OCI-LY1 (cell line): ENCODE results near the gene ST3GAL4.
"Not testable (repeated sequence)": the region's sequence is repeated elsewhere in the genome, so short reads cannot be mapped to it uniquely, and the experiment has no call there.

Experiments
- H2AFZ ChIP-seq: fragments of 200-600 bp; sonication (generic), shearing (Covaris generic); 2 replicates; pipeline ENCODE4 v1.6.0; 2014; ENCODE audit warnings: antibody characterized with exemption, mild to moderate bottlenecking, low read length
- H3F3A ChIP-seq: fragments of 200-600 bp; sonication (generic), shearing (Covaris generic); 2 replicates; pipeline ENCODE4 v1.6.0; 2014; ENCODE audit warnings: mild to moderate bottlenecking, antibody characterized with exemption, low read length, moderate library complexity; ENCODE audit not compliant: insufficient read depth
- H3K27ac ChIP-seq: fragments of 200-600 bp; sonication (generic); 2 replicates; pipeline ENCODE4 v1.5.1; 2014; ENCODE audit warnings: low read length, mixed run types, mild to moderate bottlenecking, low read depth; ENCODE audit not compliant: poor library complexity, severe bottlenecking
- H3K27me3 ChIP-seq: fragments of 200-600 bp; sonication (generic); 2 replicates; pipeline ENCODE4 v1.6.0; 2014; ENCODE audit warnings: antibody characterized with exemption, mild to moderate bottlenecking, low read length, moderate library complexity; ENCODE audit not compliant: insufficient read depth
- H3K36me3 ChIP-seq: fragments of 200-600 bp; sonication (generic); 2 replicates; pipeline ENCODE4 v1.6.1; 2014; ENCODE audit warnings: mild to moderate bottlenecking, antibody characterized with exemption, low read length, moderate library complexity, mixed read lengths; ENCODE audit not compliant: insufficient read depth
- H3K4me1 ChIP-seq: fragments of 200-600 bp; sonication (generic); 2 replicates; pipeline ENCODE4 v1.5.1; 2014; ENCODE audit warnings: mild to moderate bottlenecking, low read length, moderate library complexity; ENCODE audit not compliant: insufficient read depth, severe bottlenecking
- H3K4me2 ChIP-seq: fragments of 200-600 bp; sonication (generic), shearing (Covaris generic); 2 replicates; pipeline ENCODE4 v1.6.1; 2014; ENCODE audit warnings: low read length
- H3K4me3 ChIP-seq: fragments of 200-600 bp; sonication (generic); 2 replicates; pipeline ENCODE4 v1.5.1; 2014; ENCODE audit warnings: low read length, low read depth, mild to moderate bottlenecking, mixed read lengths; ENCODE audit not compliant: poor library complexity, severe bottlenecking
- H3K79me2 ChIP-seq: fragments of 200-600 bp; shearing (Covaris generic); 2 replicates; pipeline ENCODE4 v1.6.1; 2016; ENCODE audit warnings: mixed run types, low read length, mixed read lengths; ENCODE audit not compliant: insufficient read depth
- H3K9ac ChIP-seq: fragments of 200-600 bp; sonication (generic), shearing (Covaris generic); 2 replicates; pipeline ENCODE4 v1.6.1; 2014; ENCODE audit warnings: mild to moderate bottlenecking, low read length, mixed read lengths
- H3K9me2 ChIP-seq: fragments of 200-600 bp; sonication (generic), shearing (Covaris generic); 2 replicates; pipeline ENCODE4 v1.6.1; 2014; ENCODE audit warnings: low read depth, mild to moderate bottlenecking, low read length, mixed read lengths
- H3K9me3 ChIP-seq: fragments of 200-600 bp; shearing (Covaris generic); 2 replicates; pipeline ENCODE4 v1.6.1; 2014; ENCODE audit warnings: low read length, mixed read lengths
- H4K20me1 ChIP-seq: fragments of 200-600 bp; sonication (generic), shearing (Covaris generic); 2 replicates; pipeline ENCODE4 v1.6.0; 2016; ENCODE audit warnings: mild to moderate bottlenecking, low read length; ENCODE audit not compliant: insufficient read depth
- EZH2 ChIP-seq: fragments of 200-600 bp; sonication (generic), shearing (Covaris generic); IDR thresholded peaks from 2 replicates; pipeline ENCODE4 v1.8.0; 2017; ENCODE audit warnings: borderline replicate concordance, mixed run types, mild to moderate bottlenecking, antibody characterized with exemption, low read length, moderate library complexity, mixed read lengths
- TF ChIP-seq, protein P1 (sequence below): fragments of 200-600 bp; sonication (generic), shearing (Covaris generic); IDR thresholded peaks from 2 replicates; pipeline ENCODE4 v1.5.1; 2017; ENCODE audit warnings: mild to moderate bottlenecking, antibody characterized with exemption, low read length, moderate library complexity, mixed read lengths

ST3GAL4 gene

GRCh38 chr11:126383339-126384335 lies 28.2 kb downstream of the ST3GAL4 start:
- Histone ChIP-seq H3K4me3 (no peak overlapping the region), H3K9me2 (no peaks in the 10 kb centered on the region), H3K27ac (no peak overlapping the region), H2AFZ (no peak overlapping the region), H3F3A (no peaks in the 10 kb centered on the region), H3K9ac (no peak overlapping the region), H3K4me2 (no peak overlapping the region), H3K27me3 (no peaks in the 10 kb centered on the region), H3K4me1 (no peaks in the 10 kb centered on the region), H3K79me2 (no peaks in the 10 kb centered on the region), H3K9me3 (no peaks in the 10 kb centered on the region), H3K36me3 (no peaks in the 10 kb centered on the region), H4K20me1 (no peaks in the 10 kb centered on the region)
- TF ChIP-seq, protein P1, sequence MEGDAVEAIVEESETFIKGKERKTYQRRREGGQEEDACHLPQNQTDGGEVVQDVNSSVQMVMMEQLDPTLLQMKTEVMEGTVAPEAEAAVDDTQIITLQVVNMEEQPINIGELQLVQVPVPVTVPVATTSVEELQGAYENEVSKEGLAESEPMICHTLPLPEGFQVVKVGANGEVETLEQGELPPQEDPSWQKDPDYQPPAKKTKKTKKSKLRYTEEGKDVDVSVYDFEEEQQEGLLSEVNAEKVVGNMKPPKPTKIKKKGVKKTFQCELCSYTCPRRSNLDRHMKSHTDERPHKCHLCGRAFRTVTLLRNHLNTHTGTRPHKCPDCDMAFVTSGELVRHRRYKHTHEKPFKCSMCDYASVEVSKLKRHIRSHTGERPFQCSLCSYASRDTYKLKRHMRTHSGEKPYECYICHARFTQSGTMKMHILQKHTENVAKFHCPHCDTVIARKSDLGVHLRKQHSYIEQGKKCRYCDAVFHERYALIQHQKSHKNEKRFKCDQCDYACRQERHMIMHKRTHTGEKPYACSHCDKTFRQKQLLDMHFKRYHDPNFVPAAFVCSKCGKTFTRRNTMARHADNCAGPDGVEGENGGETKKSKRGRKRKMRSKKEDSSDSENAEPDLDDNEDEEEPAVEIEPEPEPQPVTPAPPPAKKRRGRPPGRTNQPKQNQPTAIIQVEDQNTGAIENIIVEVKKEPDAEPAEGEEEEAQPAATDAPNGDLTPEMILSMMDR, result no peak
- no peak for TF ChIP-seq EZH2

DNA sequence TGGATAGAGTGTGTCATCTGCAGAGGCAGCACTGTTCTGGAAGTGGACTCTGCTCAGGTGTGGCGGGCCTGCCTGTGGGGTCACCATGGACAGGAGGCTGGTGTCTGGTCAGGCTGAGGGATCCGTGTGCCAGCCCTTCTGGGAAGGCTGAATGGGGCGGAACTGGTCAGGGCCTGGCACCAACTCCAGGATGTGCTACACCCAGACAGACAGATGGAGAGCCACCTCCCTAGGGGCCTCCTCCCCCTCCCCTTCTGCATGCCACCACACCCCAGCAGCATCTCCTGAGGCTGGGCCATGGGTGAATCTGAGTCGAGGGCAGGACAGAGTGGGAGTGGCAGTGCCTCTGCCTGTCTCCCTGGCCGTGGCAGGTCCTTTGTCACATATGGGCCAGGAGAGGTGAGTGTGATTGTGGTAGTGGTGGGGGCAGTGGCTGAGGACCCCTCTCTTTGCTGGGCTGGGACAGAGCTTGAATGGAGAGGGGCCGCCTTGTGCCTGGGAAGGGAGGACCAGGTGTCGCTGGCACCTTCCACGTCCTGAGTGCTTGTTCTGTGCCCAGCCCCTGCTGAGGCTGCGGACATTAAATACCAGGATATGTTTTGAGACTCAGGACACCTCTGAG lies 29.1 kb downstream of the ST3GAL4 start:
- TF ChIP-seq, protein P1, result no peak
- TF ChIP-seq EZH2, result no peak
- Histone ChIP-seq H3K36me3 (no peaks in the 10 kb centered on the region), H3K9me3 (no peaks in the 10 kb centered on the region), H3K79me2 (no peaks in the 10 kb centered on the region), H3K9me2 (no peaks in the 10 kb centered on the region), H3K4me3 (no peak overlapping the region), H4K20me1 (no peaks in the 10 kb centered on the region), H3K9ac (no peak overlapping the region), H3K4me2 (no peak overlapping the region), H3K27me3 (no peaks in the 10 kb centered on the region), H3K27ac (no peak overlapping the region), H3F3A (no peaks in the 10 kb centered on the region), H3K4me1 (no peaks in the 10 kb centered on the region), H2AFZ (no peak overlapping the region)

GRCh38 chr11:126385991-126386728 lies 30.7 kb downstream of the ST3GAL4 start:
- H3K79me2 ChIP-seq, result no peaks in the 10 kb centered on the region
- TF ChIP-seq EZH2, result no peak
- TF ChIP-seq, protein P1, result no peak
- H2AFZ ChIP-seq, result no peak overlapping the region
- no peak overlapping the region for H3K27ac ChIP-seq
- no peaks in the 10 kb centered on the region for H3K9me3 ChIP-seq
- no peaks in the 10 kb centered on the region for H3F3A ChIP-seq
- no peaks in the 10 kb centered on the region for H3K36me3 ChIP-seq
- no peaks in the 10 kb centered on the region for H3K27me3 ChIP-seq
- no peaks in the 10 kb centered on the region for H4K20me1 ChIP-seq
- H3K4me2 ChIP-seq, result no peak overlapping the region
- H3K9ac ChIP-seq, result no peak overlapping the region
- H3K9me2 ChIP-seq, result no peaks in the 10 kb centered on the region
- H3K4me3 ChIP-seq, result no peak overlapping the region
- no peaks in the 10 kb centered on the region for H3K4me1 ChIP-seq

DNA sequence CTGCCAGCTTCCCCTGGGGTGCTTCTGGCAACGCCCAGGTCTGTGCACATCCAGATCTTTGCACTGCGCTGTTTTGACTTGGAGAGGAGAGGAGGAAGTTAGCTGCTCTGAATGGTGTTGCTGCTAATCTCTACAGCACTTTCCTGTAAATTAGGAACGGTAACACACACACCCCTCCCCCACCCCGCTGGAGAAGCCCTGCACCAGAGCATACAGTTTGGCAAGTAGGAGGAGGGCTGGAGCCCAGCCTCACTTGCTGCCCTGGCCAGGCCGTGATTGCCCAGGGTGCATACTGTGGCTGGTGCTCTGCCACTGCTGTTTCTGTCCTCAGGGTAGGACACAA lies 31.2 kb downstream of the ST3GAL4 start:
- not testable (repeated sequence) for H3K27me3 ChIP-seq, H2AFZ ChIP-seq, H3K4me2 ChIP-seq, H3K4me1 ChIP-seq, H3K9ac ChIP-seq, H4K20me1 ChIP-seq, H3K4me3 ChIP-seq, H3K27ac ChIP-seq, H3K36me3 ChIP-seq, H3K9me2 ChIP-seq, H3K9me3 ChIP-seq, H3K79me2 ChIP-seq, H3F3A ChIP-seq
